ENCODE results near the gene ACOT8.

The ACOT8 gene

DNA sequence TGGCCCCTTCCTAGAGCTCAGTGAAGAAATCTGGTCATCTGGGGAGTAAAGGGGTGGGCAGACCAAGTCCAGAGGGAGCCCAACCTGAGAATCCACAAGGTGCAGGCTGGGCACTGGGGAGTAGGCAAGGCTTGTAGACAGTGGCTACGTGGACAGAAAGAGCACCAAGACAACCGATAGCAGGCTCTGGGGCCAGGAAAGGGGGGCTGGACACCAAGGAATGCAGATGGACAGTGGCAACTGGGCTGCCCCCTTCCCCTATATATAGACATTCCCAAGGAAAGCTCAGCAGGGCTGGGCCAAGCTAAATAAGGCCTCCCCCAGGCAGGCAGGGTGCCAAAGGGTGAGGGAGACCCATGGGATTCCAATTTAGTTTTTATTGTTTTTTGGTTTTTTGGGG, 28.6 kb downstream of the ACOT8 start:
- TF ChIP-seq ZFX (IDR thresholded peaks at IDR 0.05; ENCODE audit: borderline replicate concordance), result no peak
- TF ChIP-seq, protein P1, sequence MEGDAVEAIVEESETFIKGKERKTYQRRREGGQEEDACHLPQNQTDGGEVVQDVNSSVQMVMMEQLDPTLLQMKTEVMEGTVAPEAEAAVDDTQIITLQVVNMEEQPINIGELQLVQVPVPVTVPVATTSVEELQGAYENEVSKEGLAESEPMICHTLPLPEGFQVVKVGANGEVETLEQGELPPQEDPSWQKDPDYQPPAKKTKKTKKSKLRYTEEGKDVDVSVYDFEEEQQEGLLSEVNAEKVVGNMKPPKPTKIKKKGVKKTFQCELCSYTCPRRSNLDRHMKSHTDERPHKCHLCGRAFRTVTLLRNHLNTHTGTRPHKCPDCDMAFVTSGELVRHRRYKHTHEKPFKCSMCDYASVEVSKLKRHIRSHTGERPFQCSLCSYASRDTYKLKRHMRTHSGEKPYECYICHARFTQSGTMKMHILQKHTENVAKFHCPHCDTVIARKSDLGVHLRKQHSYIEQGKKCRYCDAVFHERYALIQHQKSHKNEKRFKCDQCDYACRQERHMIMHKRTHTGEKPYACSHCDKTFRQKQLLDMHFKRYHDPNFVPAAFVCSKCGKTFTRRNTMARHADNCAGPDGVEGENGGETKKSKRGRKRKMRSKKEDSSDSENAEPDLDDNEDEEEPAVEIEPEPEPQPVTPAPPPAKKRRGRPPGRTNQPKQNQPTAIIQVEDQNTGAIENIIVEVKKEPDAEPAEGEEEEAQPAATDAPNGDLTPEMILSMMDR (IDR thresholded peaks at IDR 0.05), result no peak

DNA sequence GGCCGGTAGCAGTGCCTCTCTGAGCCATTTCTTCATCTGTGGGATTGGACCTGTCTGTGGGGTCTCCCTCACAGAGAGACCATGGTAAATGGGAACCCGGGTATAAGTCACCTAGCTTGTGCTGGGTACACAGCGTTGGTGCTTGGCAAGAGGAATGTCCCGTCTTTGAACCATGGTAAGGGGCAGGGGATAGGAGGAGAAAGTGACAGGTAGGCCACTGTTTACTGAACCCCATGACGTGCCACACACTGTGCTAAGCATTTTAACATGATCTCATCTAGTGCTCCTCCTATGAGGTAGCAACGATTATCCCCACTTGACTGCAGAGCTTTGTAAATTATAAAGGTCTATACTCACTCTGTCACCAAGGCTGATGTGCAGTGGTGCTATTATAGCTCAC, 29.5 kb downstream of the ACOT8 start:
- TF ChIP-seq, protein P1 (IDR thresholded peaks at IDR 0.05), result no peak
- no peak for TF ChIP-seq ZFX (IDR thresholded peaks at IDR 0.05; ENCODE audit: borderline replicate concordance)
- H3K27ac ChIP-seq, result no peak overlapping the region

More for the DNA sequence above, 28.6 kb downstream of the ACOT8 start:
- no peak overlapping the region for H3K27ac ChIP-seq

DNA sequence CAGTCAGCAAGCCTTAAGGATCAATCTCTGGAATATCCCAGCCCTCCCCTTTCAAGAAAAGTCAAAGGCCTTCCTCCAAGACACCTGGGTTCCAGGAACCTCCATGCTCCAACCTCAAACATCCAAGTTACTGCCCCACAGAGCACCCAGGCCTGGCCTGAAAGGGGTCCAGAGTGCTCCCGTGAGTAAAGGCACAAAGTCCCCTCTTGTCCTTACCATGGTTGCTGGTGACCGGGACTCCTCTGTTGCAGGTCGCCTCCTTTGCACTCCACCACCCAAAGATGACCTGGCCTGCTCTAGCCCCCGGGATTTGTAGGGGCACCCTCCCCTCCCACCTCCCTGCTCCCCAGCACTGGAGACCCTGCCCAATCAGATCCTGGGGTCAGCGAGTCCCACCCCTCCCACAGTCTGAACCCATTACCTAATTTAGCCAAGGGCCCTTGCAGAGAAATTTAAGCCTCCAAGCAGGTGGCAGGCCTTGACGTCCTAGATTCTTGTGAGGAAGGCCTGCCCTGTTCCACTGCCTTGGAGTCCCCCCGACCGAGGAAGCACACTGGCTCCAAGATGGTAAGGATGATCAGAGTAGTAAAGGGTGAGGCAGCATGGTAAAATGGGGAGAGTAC, 30.1 kb downstream of the ACOT8 start, which contains the start of gene TNNC2:
Gene TNNC2, minus strand, starts transcription at position 283 of the 623 bp plus-strand sequence. Its CDS starts 64 bp downstream, at position 219.
- TF ChIP-seq ZFX (IDR thresholded peaks at IDR 0.05; ENCODE audit: borderline replicate concordance), result no peak
- TF ChIP-seq, protein P1 (IDR thresholded peaks at IDR 0.05), result no peak
- H3K27ac ChIP-seq, result no peak within 1 kb of the TSS

DNA sequence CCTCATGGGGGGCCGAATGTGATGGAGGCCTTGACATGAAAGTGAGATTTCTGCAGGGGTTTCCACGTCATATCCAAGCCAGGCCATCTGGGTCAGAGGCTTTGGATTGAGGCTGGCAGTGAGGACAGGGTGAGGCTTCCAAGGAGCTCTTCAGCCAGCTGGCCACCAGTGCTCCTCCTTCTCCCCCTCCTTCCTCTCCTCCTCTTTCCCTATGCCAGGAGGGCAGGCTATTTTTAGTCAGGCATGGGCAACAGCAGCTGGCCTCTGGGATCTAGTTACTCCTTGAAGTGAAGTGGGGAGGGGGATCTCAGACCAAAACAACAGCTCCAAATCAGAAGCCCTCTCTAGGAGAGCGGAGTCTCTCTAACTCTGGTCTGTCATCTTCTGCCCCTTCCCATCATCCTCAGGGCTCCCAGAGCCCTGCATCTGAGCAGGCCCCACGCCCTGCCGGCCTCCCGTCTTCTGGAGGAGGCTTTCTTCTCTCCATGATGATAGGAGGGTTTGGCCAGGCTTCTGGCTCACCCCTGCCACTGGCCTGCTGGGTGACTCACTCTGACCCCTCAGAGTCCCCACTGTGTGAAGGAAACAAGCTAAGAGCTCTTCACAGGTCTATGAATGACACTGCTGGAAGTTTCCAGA, 30.7 kb downstream of the ACOT8 start:
- TF ChIP-seq, protein P1 (IDR thresholded peaks at IDR 0.05), result no peak
- TF ChIP-seq ZFX (IDR thresholded peaks at IDR 0.05; ENCODE audit: borderline replicate concordance), result no peak
- H3K27ac ChIP-seq, result no peak overlapping the region

DNA sequence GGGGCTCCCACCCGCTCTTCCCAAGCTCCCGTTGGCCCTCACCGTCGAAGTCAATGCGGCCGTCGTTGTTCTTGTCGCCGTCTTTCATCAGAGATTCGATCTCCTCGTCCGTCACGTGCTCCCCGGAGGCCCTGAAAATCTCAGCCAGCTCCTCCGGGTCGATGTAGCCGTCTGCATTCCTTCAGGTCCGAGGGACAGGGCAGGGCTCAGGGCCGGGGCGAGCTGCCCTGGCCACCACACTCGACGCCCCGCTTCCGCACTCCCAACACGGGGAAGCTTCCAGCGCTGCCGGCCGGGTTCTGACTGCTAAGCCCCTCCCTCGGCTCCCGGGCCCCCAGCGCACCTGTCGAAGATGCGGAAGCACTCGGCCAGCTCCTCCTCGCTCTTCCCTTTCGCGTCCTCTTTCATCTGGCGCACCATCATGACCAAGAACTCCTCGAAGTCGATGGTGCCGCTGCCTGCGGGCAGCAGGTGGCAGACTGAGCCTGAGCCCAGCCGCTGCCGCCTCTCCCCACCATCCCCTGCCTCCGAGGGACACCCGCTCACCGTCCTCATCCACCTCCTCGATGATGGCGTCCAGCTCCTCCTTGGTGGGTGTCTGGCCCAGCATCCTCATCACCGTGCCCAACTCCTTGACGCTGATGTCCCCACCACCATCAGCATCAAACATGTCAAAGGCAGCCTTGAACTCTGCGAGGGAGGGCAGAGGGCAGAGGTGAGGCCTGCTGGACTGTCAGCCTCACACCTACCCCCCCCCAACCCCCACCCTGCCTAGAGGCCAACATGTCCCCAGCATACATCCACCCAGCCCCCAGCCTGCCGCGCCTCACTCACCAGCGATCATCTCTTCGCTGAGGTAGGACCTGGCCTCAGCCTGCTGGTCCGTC, 33.0 kb downstream of the ACOT8 start:
- TF ChIP-seq, protein P1 (IDR thresholded peaks at IDR 0.05), result peak; percentile 47
- TF ChIP-seq ZFX (IDR thresholded peaks at IDR 0.05; ENCODE audit: borderline replicate concordance), result no peak
- no peak overlapping the region for H3K27ac ChIP-seq

DNA sequence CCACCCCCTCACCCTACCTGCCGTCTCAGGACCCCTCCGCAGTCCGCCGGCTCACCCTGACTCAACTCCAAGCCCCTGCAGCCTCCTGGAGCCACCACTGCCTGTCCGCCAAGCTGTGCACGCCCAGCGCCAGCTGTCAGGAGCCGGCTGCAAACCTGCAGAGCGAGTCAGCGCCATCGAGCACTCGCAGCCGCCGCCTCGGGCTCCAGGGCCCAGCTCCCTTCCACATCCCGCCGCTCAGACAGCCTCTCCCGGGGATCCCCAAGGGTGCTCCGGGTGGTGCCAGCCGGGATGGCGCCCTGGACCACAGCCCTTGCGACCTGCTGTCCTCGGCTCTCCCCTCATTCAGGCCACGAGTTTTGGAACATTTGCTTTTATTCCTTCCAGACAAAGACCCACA, 34.3 kb downstream of the ACOT8 start:
- TF ChIP-seq, protein P1 (IDR thresholded peaks at IDR 0.05), result no peak
- no peak for TF ChIP-seq ZFX (IDR thresholded peaks at IDR 0.05; ENCODE audit: borderline replicate concordance)
- no peak overlapping the region for H3K27ac ChIP-seq
